Fibroblast of skin of scalp (primary cell): ENCODE results near the gene CD22. TPM values are rescaled to one million over a fixed set of nuclear protein-coding genes. Genes with fewer than 3 reads are reported as not detected.
"Not testable (repeated sequence)": the region's sequence is repeated elsewhere in the genome, so short reads cannot be mapped to it uniquely, and the experiment has no call there.

Experiments used
- DNase-seq: peaks from one replicate; pipeline ENCODE4 v3.0.0-alpha.2; 2013
- polyA plus RNA-seq, 2 experiments: library from polyadenylated mRNA; unstranded; fragments of 120-200 nt; gene quantifications; one replicate each; pipeline ENCODE4 v1.2.1, GENCODE V29; 2013; ENCODE audit not compliant: insufficient read length in 2 of 2

Gene CD22
- not detected for polyA plus RNA-seq (2013, experiment 1 of 2; ENCODE audit: insufficient read length)
- polyA plus RNA-seq (2013, experiment 2 of 2; ENCODE audit: insufficient read length): 0.22 TPM

- no peak for DNase-seq
Measured at GRCh38 chr19:35328851-35329285, at the start of gene CD22. TSS of gene CD22 (plus strand) at chr19:35329187. CDS start at chr19:35332041, 2,854 bp downstream.

- DNase-seq: no peak
Measured at GRCh38 chr19:35279374-35279773, 49.6 kb upstream of the CD22 start.

GRCh38 chr19:35279985-35280821 lies 48.8 kb upstream of the CD22 start:
- DNase-seq: no peak

GRCh38 chr19:35281303-35281702 lies 47.7 kb upstream of the CD22 start:
- DNase-seq: no peak

GRCh38 chr19:35284153-35285094 lies 44.6 kb upstream of the CD22 start:
- no peak for DNase-seq

- no peak for DNase-seq
Measured at GRCh38 chr19:35285095-35285449, 43.9 kb upstream of the CD22 start.

- DNase-seq: not testable (repeated sequence)
Measured at GRCh38 chr19:35285465-35285864, 43.5 kb upstream of the CD22 start.

- DNase-seq: not testable (repeated sequence)
Measured at GRCh38 chr19:35286101-35286500, 42.9 kb upstream of the CD22 start.

- no peak for DNase-seq
Measured at GRCh38 chr19:35287713-35288112, 41.3 kb upstream of the CD22 start.

GRCh38 chr19:35288331-35288730 lies 40.7 kb upstream of the CD22 start:
- DNase-seq: no peak

- DNase-seq: no peak
Measured at GRCh38 chr19:35288906-35289305, 40.1 kb upstream of the CD22 start.

- no peak for DNase-seq
Measured at GRCh38 chr19:35290381-35291127, 38.4 kb upstream of the CD22 start.

GRCh38 chr19:35291259-35291658 lies 37.7 kb upstream of the CD22 start:
- no peak for DNase-seq

GRCh38 chr19:35291916-35292315 lies 37.1 kb upstream of the CD22 start, which contains the start of gene MAG:
TSS of gene MAG (plus strand) at chr19:35292161. CDS start at chr19:35295409, 3,248 bp downstream.
- DNase-seq: no peak

GRCh38 chr19:35292421-35293362 lies 36.3 kb upstream of the CD22 start:
- DNase-seq: no peak

GRCh38 chr19:35293363-35293739 lies 35.6 kb upstream of the CD22 start:
- no peak for DNase-seq

GRCh38 chr19:35293808-35294207 lies 35.2 kb upstream of the CD22 start:
- no peak for DNase-seq

- no peak for DNase-seq
Measured at GRCh38 chr19:35294328-35294727, 34.7 kb upstream of the CD22 start.

GRCh38 chr19:35294859-35295791 lies 33.9 kb upstream of the CD22 start:
- no peak for DNase-seq
